ENCODE measurements around the gene CBFA2T3.

The CBFA2T3 gene

DNA sequence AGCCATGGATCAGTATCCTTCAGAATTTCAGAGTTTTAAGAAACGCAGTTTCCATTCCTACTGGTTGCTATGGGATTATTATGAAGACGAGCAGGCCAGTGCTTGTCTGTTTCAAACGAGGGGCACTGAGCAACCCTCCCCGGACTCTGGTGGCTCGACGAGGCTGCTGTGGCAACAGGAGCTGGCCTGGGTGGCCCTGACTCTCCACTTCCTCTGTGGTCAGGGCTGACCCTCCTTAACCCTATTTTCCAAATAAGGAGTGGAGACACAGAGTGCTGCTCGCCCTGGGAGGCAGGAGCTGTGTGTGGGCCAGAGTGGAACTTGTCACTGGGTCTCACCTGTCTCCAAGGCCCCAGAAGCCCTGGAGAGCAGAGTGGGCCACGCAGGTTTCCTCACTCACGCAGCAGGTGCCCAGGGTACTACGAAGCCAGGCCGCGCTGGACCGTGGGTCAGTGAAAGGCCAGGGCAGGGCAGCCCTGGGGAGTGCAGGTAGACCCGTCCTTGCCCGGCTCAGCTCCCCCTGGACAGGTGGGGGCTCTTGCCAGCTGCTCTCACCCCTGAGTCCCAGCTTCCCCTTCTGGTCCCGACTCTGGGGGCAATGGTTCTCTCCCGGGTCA lies 123.6 kb downstream of the CBFA2T3 start:
- DNase-seq = no peak

DNA sequence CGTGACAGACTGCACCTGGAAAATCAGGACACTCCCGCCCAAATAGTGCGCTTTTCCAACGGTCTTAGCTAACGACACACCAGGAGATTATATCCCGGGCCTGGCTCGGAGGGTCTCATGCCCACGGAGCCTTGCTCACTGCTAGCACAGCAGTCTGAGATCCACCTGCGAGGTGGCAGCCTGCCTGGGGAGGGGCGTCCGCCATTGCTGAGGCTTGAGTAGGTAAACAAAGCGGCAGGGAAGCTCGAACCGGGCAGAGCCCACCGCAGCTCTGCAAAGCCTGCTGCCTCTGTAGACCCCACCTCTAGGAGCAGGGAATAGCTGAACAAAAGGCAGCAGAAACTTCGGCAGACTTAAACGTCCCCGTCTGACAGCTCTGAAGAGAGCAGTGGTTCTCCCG lies 125.4 kb downstream of the CBFA2T3 start:
- no peak for DNase-seq

DNA sequence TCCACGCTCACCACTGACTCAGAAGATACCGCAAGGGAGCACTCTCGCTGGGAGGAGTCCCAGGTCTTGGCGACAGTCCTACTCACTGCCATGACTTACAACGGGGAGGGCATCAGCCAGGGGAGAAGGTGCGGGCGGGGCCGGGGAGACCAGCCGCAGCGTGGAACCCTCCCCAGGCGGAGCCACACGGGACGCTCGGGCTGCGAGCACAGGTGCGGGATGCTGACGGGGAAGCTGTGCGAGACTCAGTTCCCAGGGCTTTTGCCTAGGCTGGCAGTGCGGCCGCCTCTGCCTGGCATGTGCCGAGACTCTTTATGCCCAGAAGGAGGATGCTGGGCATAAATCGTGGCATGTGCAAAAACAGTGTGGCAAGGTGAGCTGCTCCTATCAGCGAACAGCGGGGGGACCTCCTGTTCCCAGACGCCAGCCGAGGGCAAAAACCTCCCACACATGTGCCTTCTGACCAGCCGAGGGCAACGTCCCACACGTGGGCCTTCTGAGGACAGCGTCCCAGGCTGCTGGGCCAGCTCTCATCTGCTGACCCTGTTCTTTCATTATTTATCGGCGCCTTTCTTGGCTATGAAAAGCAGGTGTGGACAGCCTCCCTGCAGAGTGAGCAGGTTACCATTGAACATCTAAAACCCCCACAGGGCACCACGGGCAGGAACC lies 126.3 kb downstream of the CBFA2T3 start:
- no peak for DNase-seq

DNA sequence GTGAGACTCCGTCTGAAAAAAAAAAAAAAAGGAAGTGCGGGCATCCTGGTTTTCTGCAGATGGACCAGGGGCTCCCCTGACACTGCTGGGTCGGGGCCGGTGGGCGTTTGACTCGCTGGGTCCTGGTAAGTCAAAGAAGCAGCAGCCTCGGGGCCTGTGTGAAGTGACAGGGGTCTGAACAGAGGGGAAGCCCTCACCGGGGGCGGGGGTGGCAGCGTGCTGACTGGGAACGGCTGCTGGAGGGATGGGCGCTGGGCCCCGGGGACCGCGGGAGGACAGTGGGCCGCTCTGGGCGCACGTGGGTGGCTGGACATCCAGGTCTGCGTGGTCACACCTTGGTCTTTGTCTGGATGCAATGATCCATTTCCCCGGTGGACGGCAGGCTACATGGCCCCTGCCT lies 128.4 kb downstream of the CBFA2T3 start:
- no peak for DNase-seq

DNA sequence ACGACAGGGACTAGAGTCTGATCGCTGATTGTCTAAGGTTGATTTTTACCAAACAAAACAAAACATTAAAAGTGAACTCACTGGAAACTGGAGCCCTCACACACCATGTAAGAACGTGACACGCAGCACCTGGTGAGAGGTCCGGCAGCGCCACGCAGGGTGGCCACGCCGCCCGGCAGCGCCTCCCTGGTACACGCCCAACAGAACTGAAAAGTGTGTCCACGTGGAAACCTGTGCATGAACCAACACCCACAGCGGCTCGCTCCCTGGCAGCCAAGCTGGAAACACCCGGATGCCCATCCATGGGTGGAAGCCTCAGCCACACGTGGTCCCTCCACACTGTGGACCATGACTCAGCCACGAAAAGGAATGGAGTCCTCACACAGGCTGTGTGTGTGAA lies 129.4 kb downstream of the CBFA2T3 start:
- DNase-seq = no peak

DNA sequence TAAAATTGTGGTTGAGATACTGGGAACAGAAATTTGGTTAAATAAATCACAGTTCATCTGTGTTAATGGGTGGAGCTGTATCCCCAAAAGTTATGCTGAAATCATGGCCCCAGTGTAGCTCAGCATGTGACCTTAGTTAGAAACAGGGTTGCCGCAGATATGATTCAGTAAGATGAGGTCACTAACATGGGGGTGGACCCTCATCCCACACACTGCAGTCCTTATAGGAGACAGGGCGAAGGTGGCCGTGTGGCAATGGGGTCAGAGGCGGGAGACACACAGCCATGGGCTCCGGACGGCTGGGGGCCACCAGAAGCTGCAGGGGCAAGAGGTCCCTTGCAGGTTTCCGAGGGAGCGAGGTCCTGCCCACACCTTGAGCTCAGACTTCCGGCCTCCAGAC lies 130.9 kb downstream of the CBFA2T3 start:
- DNase-seq = no peak

DNA sequence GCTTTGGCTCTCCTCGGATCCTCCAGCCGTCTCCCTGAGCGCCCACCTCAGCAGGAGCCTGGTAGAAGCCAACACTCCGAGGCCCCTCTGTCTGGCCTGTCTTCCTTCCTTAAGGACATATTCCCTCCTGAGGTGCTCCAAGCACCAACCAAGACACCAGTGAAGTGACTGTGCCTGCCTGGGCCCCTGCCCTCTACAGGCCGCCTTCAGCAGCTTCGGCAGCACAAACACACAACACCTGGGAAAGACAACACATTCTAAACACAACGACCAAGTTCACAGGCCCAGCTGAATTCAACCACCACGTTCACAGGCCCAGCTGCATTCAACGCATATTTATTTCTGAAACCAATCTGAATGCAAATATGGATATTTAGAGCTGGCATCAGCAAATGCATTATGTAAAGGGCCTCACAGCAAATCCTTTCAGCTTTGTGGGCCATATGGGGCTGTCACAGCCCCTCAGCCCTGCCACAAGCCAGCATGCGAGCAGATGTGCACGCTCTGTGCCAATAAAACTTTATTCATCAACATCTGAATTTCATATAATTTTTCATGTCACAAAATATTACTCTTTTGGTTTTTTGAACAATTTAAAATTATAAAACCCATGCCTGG lies 132.5 kb downstream of the CBFA2T3 start:
- DNase-seq = no peak

DNA sequence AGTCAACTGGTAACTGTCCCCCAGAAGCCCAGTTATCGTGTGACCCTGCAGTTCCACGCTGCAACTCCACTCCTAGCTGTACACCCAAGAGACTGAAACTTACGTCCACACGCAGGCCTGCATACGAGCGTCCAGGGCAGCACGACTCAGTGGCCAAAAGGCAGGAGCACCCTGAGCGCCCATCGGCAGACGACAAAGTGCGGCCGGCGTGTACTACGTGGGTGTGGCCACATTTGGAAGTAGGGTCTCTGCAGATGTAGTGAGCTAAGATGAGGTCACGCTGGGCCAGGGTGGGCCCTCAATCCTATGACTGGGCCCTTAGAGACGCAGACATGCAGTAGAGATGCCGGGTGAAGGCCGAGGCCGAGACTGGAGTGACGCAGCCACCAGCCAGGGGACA lies 133.8 kb downstream of the CBFA2T3 start:
- no peak for DNase-seq

DNA sequence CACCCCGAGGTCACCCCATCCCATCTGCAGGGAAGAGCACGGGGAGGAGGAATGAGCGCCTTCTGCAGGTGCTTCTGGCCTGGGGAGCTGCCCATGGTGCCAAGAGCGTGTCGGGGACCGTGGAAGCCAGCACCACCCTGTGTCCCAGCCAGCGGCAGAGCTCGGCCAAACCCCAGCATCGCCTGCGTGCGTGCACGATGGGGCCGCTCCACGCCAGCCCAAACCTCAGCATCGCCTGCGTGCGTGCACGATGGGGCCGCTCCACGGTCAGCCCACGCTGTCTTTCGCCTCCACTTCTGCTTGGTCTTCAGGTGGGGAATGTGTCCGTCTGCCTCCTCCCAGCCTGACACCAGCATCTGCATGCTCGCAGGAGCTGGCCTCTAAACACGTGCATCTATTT lies 134.2 kb downstream of the CBFA2T3 start:
- no peak for DNase-seq

DNA sequence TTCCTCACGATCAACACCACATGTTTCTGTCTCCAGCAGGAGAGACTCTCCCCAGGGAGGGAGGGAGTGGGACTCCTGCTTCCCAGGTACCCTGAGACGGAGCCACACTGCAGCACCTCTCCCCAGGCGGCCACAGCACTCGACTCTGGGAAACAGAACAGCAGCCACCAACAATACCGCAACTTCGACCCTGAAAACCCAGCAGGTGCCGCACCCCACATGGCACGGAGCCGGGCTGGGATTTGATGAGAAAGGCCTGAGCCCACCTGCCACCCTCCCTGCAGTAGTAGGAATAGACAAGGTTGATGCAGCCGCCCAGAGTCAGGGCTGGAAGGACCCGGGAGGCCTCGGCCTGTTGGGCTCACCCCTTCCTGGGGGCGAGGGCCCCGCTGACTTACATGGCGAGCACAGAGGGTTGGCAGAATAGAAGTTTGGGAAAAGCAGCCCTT lies 134.7 kb downstream of the CBFA2T3 start:
- no peak for DNase-seq

DNA sequence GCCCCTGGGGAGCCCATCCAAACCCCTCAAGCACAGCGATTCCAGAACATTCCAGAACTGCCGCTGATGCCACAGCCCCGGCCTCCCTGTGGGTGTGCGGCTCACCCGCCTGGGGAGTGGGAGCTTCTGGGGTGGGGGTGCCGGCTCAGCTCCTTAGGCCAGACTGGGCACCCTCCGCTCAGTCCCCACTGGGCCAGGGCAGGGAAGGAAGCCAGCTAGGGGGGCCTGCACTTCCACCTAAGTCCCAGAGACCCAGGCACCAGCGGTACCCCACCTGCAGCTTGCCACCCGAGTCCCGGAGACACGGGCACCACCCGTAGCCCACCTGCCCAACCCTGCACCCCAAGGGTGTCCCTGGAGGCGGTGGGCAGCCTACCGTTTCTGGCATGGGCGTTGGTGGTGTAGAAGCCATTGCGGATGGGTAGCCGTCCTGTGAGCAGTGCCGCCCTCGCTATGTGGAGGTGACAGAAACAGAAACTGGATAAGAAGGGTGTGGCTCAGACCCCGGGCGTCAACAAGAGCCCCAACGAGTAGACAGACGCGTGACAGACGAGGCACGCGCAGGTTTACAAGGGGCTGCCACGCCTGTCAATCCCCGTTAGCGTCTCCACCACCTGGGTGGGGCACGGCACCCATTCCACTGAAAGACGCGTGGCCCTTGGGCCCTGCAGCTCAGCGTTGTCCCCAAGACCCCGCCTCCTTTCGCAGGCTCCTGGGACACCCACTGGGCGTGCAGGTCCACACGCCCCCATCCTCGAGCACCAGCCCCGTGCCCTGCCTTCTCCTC lies 135.3 kb downstream of the CBFA2T3 start:
- DNase-seq = no peak

DNA sequence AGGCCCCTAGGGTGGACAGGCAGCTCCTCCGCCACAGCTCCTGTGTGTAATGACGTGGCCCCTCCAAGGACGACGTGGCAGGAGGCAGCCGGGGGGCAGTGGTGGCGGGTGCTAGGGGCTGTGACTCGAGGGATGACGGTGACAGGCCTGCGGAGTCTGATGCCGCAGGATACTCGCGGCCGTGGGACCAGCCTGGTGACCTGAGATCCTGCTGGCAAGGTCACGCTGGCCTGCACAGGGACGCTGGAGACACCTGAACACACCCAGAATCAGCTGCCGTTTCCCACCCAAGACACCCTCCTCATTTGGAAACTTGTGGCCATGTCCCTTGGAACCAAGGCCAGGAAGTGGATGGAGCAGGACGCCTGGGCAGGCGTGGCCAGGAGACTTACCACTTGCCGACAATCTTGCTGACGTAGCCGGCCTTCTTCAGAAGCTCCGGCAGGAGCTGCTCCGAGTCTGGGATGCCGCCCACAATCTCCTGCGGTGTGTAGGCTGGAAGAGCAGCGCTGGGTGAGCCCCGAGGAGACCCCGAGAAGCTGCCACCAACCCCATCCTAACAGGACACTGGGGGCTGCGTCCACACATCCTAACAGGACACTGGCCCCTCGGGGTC lies 136.3 kb downstream of the CBFA2T3 start:
- no peak for DNase-seq

DNA sequence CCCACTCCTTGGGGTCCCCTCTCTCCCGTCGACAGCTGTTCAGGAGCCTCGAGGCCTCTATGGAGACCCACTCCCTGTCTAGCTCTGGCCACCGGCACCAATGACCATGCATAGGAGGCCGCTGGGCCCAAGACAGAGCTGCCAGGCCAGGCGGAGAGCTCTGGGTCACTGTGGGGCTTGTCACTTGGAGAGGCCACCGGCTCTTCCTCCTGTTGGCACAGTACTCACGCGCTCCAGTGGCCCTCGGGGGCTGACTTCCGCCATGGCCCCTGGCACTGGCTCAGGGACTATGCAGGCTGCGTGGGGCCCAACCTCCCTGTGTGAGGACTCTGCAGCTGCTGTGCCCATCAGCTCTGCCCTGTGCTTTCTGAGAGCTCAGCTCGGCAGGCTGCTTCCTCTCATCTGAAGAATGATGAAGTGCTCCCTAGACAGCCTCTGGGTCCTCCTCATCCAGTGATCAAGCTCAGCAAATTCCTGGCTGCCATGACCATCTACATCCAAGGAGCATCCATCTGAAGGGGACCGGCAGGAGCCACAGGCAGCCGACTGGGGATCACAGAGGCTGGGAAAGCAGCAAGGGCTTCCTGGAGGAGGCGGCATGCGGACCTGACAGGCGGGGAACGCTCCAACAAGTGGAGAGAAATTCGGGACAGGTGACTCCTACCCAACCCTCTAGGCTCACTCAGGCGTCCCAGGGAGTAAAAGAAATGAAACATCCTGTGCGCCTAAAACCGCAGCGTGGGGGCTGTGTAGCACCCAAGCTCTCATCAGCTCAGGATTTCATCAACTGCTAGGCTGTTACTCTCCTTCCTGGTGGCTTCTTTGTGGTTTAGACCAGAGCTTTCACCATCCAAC lies 137.0 kb downstream of the CBFA2T3 start:
- no peak for DNase-seq

DNA sequence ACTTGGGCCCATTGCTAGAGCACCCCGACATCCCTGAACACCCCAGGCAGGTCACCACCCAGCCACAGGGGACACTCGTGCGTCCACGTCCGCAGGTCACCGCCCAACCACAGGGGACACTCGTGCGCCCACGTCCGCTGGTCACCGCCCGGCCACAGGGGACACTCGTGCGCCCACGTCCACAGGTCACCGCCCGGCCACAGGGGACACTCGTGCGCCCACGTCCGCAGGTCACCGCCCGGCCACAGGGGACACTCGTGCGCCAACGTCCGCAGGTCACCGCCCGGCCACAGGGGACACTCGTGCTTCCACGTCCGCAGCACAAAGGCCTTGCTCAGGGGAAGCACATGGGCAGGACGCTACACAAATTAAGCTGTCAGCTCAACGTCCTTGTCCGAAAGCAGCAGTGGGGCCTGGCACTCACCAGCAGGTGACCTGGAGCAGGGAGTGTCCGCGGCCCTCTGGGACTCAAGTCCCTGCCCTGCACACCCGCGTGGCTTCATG lies 137.9 kb downstream of the CBFA2T3 start:
- no peak for DNase-seq

DNA sequence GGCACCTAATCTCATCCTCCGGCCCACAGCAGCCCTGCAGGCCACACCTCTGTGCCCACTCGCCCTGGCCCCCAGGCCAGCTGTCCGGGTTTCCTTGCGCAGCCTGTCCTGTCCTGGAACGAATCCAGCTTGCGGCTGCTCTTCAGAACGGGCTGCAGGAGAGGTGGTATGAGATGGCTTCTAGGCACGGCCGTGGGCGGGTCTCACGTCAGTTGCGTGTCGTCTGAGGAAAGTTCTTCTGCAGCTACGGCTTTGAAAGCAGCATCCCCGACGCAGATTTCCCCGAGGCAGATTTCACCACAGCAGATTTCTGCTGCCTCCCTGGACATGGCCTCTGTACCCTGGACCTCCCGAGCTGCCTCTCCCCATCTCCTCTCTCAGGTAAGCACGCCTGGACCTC lies 138.4 kb downstream of the CBFA2T3 start:
- no peak for DNase-seq

DNA sequence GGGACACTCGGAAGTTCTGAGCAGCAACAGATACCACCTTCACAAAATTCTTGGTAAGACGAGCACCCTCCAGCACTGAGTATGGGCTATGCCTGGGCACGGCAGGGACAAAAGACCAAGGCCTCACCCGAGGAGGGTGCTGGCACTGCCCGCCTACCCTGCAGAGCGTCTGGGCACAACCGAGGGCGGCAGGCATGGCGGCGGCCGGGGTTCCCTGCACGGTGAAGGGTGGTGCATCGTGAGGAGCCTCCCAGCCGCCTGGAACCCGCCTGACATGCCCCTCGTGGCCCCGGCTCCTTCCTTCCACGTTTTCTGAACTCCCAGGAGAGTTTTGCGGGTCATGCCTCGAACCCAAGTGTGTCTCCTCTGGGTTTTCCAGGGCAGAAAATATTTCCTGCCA lies 139.2 kb downstream of the CBFA2T3 start:
- no peak for DNase-seq

DNA sequence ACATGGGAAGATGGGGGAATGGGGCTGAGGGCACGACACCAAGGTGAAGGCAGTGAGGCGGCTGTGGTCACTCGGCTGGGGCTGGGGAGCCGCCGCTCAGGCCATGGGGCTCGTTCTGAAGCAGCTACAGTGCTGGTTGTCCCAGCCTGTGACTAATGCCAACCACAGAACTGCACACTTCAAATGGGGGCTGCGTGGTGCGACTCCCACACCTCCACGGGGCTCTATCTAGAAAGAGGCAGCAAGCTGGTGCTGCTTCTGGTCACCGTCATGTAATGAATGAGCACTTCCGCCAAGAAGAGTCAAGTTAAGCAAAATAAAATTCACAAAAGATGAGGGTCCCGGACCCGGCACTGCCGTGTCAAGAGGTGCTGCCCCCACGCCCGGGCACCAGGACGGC lies 140.2 kb downstream of the CBFA2T3 start:
- no peak for DNase-seq

DNA sequence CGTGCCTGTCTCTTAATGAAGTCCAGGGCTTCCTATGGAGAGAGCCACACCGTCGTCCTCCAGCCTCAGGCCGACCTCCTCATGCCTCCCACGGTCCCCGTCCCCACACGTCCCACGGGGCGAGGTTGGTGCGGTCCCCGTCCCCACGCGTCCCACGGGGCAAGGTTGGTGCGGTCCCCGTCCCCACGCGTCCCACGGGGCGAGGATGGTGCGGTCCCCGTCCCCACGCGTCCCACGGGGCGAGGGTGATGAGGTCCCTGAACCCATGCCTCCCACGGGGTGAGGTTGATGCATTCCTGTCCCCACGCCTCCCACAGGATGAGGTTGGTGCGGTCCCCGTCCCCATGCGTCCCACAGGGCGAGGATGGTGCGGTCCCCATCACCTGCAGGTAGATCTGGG lies 141.2 kb downstream of the CBFA2T3 start:
- no peak for DNase-seq

DNA sequence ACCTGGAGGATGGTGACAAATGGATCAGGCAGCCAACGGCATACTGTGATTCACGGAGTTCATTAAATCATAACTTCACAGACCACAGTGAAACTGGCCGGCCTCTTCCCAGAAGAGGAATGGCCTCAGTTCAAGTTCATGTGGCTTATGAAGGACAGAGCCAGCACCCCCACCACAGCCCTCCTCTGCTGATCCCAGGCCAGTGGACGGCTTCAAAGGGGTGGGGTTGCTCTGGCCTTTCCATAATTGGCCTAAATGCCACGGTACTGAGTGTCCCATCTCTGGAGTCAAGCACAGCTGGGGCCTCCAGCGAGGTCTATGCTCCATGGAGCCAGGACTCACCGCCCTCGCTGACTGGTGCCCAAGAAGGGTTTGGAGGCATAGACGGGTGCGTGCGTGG lies 141.6 kb downstream of the CBFA2T3 start:
- DNase-seq = no peak

DNA sequence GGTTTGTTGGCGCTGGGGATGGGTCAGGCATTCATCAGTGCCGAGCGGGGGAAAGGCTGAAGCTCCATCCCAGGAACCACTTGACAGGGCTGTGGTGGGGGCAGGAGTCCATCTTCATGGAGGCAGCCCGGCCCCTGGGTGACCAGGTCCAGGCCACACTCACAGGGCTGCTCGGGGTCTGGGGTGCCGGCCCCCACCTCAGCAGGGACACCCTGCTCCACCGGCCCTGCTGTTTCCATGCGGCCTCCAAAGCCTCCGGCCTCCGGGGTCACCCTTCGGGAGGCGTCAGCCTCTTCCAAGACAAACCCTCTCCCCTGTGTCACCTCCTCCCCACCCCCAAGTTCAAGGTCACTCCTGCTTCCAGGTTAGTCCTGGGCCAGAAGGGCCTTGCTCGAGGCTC lies 142.3 kb downstream of the CBFA2T3 start:
- DNase-seq = no peak

DNA sequence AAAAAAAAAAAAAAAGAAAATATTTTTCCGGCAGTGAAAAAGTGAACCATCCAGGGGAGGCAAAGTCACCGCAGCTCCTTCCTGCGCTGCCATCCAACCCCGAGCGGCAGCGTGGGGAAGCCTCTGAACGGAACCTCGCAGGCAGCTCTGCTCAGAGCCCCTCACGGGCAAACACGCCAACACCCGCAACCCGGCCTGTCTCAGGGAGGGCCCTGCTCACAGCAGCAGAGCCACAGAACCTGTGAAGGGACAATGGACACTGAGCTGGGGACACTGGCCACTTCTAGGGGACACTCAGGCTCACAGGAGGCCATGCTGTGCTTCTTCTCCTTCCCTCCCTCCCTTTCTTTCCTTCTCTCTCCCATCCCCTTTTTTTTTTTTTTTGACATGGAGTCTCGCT lies 143.9 kb downstream of the CBFA2T3 start:
- DNase-seq = no peak

DNA sequence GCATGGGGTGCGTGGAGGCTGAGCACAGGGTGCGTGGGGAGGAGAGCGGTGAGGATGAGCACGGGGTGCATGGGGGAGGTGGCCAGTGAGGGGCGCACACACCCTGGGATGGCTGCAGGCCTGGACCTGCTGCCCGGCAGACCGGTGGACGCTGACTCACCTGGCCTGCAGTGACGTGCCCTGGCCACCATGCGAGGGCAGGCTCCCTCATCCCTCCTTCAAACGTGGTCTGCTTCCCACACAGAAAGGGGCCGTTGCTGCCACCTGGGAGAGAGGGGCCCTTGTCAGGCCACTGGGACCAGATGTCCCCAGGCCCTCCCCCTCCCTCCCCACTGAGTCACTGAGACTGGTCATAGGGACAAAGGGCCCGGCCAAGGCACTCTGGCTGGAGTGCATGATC lies 145.2 kb downstream of the CBFA2T3 start:
- no peak for DNase-seq

Measured in DMS53 (cell line).